Measurements from ENCODE around the gene ARHGAP11A.

DNA sequence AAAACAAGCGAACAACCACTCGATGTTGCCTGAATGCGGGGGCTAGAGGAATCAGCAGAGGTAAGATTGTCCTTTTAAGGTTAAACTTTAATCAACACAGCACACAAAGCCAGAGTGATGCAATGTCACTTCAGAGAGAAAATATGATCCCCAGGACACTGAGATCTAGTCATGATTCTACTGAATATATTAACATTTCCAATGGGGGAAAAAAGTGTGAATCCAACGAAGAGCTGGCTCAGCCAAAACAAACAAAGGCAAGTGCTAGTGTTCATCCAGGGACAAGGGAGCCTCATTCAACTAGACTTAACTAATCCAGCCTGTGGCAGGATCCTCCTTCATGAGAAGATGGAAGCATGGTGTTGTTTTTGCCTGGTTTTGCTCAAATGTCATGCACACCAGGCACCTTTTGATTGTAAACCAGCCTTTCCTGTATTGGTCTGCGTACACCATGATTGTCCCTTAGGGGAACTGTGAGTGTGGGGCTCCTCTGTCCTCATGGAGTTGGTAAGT, 62.0 kb downstream of the ARHGAP11A start:
- TF ChIP-seq, protein P1, sequence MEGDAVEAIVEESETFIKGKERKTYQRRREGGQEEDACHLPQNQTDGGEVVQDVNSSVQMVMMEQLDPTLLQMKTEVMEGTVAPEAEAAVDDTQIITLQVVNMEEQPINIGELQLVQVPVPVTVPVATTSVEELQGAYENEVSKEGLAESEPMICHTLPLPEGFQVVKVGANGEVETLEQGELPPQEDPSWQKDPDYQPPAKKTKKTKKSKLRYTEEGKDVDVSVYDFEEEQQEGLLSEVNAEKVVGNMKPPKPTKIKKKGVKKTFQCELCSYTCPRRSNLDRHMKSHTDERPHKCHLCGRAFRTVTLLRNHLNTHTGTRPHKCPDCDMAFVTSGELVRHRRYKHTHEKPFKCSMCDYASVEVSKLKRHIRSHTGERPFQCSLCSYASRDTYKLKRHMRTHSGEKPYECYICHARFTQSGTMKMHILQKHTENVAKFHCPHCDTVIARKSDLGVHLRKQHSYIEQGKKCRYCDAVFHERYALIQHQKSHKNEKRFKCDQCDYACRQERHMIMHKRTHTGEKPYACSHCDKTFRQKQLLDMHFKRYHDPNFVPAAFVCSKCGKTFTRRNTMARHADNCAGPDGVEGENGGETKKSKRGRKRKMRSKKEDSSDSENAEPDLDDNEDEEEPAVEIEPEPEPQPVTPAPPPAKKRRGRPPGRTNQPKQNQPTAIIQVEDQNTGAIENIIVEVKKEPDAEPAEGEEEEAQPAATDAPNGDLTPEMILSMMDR (IDR thresholded peaks at IDR 0.05 in 4 of 5, conservative IDR thresholded peaks at IDR 0.05 in 1 of 5), result no peak
- no peak for TF ChIP-seq POLR2A (IDR thresholded peaks at IDR 0.05)
